ENCODE data around the gene DDX20.
"Not testable (repeated sequence)": the region's sequence is repeated elsewhere in the genome, so short reads cannot be mapped to it uniquely, and the experiment has no call there.

DDX20 gene

GRCh38 chr1:111798580-111798979 is 42.9 kb downstream of the DDX20 start:
- DNase-seq (ENCODE audit: low spot score), result no peak
- in situ Hi-C loops (cut with MboI; ENCODE audit: low pct_unique_long_range_greater_than_20kb, low sequenced_read_pairs, unreplicated experiment), result no loop called here
- TF ChIP-seq CTCF (IDR thresholded peaks at IDR 0.05; ENCODE audit: extremely low read depth, insufficient read depth, missing control alignments), result no peak

GRCh38 chr1:111799722-111800121 is 44.0 kb downstream of the DDX20 start:
- in situ Hi-C loops (cut with MboI; ENCODE audit: low pct_unique_long_range_greater_than_20kb, low sequenced_read_pairs, unreplicated experiment); DNase-seq (ENCODE audit: low spot score): not testable (repeated sequence)

GRCh38 chr1:111801071-111801850 is 45.6 kb downstream of the DDX20 start:
- no peak for DNase-seq (ENCODE audit: low spot score)
- TF ChIP-seq CTCF (IDR thresholded peaks at IDR 0.05; ENCODE audit: extremely low read depth, insufficient read depth, missing control alignments), result no peak
- in situ Hi-C loops (cut with MboI; ENCODE audit: low pct_unique_long_range_greater_than_20kb, low sequenced_read_pairs, unreplicated experiment), result no loop called here

- in situ Hi-C loops (cut with MboI; ENCODE audit: low pct_unique_long_range_greater_than_20kb, low sequenced_read_pairs, unreplicated experiment), result no loop called here
- TF ChIP-seq CTCF (IDR thresholded peaks at IDR 0.05; ENCODE audit: extremely low read depth, insufficient read depth, missing control alignments), result no peak
- no peak for DNase-seq (ENCODE audit: low spot score)
Observed at GRCh38 chr1:111802110-111802509, 46.4 kb downstream of the DDX20 start.

GRCh38 chr1:111802984-111803383 is 47.3 kb downstream of the DDX20 start:
- TF ChIP-seq CTCF (IDR thresholded peaks at IDR 0.05; ENCODE audit: extremely low read depth, insufficient read depth, missing control alignments), result no peak
- no peak for DNase-seq (ENCODE audit: low spot score)
- in situ Hi-C loops (cut with MboI; ENCODE audit: low pct_unique_long_range_greater_than_20kb, low sequenced_read_pairs, unreplicated experiment), result no loop called here

- in situ Hi-C loops (cut with MboI; ENCODE audit: low pct_unique_long_range_greater_than_20kb, low sequenced_read_pairs, unreplicated experiment), result no loop called here
Observed at GRCh38 chr1:111803951-111804350, 48.2 kb downstream of the DDX20 start.

More at GRCh38 chr1:111803951-111804350, 48.2 kb downstream of the DDX20 start:
- TF ChIP-seq CTCF (IDR thresholded peaks at IDR 0.05; ENCODE audit: extremely low read depth, insufficient read depth, missing control alignments), result no peak
- DNase-seq (ENCODE audit: low spot score), result no peak

Data from GM13977 (cell line).